Liver (tissue), 3 donors: ENCODE results near the gene IGSF3.

Source experiments
- EGR1 ChIP-seq, 2 donors: IDR thresholded peaks; 2 replicates each; pipeline ENCODE4 v1.6.1; 2016 to 2018; ENCODE audit warnings: antibody characterized with exemption in 2 of 2, low read depth in 2 of 2
- FOXA1 ChIP-seq: IDR thresholded peaks from 2 replicates; pipeline ENCODE4 v1.6.1; 2016; ENCODE audit warnings: antibody characterized with exemption
- GABPA ChIP-seq, 2 donors: IDR thresholded peaks in 1 of 2; conservative IDR thresholded peaks in 1 of 2; 2 replicates each; pipeline ENCODE4 v1.6.1; 2016; ENCODE audit warnings: antibody characterized with exemption in 2 of 2, mild to moderate bottlenecking in 1 of 2, moderate library complexity in 1 of 2
- JUND ChIP-seq, 2 donors: IDR thresholded peaks; 2 replicates each; pipeline ENCODE4 v1.6.1; 2016; ENCODE audit warnings: antibody characterized with exemption in 2 of 2
- MAX ChIP-seq: IDR thresholded peaks from 2 replicates; pipeline ENCODE4 v1.6.1; 2016; ENCODE audit warnings: antibody characterized with exemption
- RAD21 ChIP-seq, 2 donors: IDR thresholded peaks; 2 replicates each; pipeline ENCODE4 v1.6.1; 2016; ENCODE audit warnings: antibody characterized with exemption in 2 of 2, mild to moderate bottlenecking in 2 of 2
- TAF1 ChIP-seq: conservative IDR thresholded peaks from 2 replicates; pipeline ENCODE4 v1.6.1; 2016; ENCODE audit warnings: antibody characterized with exemption, mild to moderate bottlenecking
- YY1 ChIP-seq: IDR thresholded peaks from 2 replicates; pipeline ENCODE4 v1.6.1; 2016; ENCODE audit warnings: antibody characterized with exemption, mild to moderate bottlenecking
- TF ChIP-seq, protein P1 (sequence below): fragments of 150-350 bp; IDR thresholded peaks from 2 replicates; pipeline ENCODE4 v1.5.1; 2017; ENCODE audit warnings: improper control_type of control experiment, low read depth, low read length; ENCODE audit not compliant: missing input control
- TF ChIP-seq, protein P2 (sequence below): IDR thresholded peaks from 2 replicates; pipeline ENCODE4 v1.6.1; 2016; ENCODE audit warnings: antibody characterized with exemption, mild to moderate bottlenecking
- donor health status: healthy.
- donor health status: healthy.

DNA sequence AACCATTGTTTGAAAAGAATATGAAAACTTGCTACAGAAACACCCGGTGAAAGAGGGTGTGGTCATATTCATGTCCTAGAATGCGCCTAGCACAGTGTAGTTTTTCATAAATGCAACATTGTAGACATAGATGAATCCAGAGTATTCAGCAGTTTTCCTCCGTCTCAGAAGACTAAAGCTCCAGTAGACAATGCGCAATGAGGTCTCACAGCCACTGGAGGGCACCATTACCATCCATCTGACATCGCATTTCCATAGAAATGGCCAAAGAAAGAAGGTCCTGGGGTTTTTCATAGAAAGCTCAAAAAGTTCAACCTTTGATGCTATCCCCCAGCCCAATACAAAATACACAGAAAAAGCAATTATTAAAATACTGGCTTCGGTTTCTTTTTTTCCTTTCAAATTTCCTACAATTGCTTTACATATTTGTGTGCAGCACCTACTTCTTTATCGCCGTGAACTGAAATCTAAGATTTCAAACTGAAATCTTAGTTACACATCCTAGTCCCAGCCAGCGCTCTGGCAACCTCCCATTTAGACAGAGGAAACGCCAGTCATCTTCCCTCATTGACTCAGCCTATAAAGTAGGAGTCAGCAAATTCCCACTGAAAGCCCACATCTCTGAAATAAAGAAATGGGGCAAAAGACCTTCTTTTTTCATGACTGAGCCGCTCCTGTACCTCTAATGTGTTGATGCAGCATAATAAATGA, 92.8 kb downstream of the IGSF3 start:
- TF ChIP-seq, protein P1, sequence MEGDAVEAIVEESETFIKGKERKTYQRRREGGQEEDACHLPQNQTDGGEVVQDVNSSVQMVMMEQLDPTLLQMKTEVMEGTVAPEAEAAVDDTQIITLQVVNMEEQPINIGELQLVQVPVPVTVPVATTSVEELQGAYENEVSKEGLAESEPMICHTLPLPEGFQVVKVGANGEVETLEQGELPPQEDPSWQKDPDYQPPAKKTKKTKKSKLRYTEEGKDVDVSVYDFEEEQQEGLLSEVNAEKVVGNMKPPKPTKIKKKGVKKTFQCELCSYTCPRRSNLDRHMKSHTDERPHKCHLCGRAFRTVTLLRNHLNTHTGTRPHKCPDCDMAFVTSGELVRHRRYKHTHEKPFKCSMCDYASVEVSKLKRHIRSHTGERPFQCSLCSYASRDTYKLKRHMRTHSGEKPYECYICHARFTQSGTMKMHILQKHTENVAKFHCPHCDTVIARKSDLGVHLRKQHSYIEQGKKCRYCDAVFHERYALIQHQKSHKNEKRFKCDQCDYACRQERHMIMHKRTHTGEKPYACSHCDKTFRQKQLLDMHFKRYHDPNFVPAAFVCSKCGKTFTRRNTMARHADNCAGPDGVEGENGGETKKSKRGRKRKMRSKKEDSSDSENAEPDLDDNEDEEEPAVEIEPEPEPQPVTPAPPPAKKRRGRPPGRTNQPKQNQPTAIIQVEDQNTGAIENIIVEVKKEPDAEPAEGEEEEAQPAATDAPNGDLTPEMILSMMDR = peak; percentile 95
- TF ChIP-seq YY1 (no peak), FOXA1 (no peak), RAD21 (IDR thresholded peaks at IDR 0.05) (peak; percentile 94 to 96), MAX (no peak), JUND (IDR thresholded peaks at IDR 0.05) (no peak), EGR1 (IDR thresholded peaks at IDR 0.05; ENCODE audit: low read depth in 2 of 2) (no peak), GABPA (IDR thresholded peaks at IDR 0.05 in 1 of 2, conservative IDR thresholded peaks at IDR 0.05 in 1 of 2) (no peak), TAF1 (no peak)
- TF ChIP-seq, protein P2, sequence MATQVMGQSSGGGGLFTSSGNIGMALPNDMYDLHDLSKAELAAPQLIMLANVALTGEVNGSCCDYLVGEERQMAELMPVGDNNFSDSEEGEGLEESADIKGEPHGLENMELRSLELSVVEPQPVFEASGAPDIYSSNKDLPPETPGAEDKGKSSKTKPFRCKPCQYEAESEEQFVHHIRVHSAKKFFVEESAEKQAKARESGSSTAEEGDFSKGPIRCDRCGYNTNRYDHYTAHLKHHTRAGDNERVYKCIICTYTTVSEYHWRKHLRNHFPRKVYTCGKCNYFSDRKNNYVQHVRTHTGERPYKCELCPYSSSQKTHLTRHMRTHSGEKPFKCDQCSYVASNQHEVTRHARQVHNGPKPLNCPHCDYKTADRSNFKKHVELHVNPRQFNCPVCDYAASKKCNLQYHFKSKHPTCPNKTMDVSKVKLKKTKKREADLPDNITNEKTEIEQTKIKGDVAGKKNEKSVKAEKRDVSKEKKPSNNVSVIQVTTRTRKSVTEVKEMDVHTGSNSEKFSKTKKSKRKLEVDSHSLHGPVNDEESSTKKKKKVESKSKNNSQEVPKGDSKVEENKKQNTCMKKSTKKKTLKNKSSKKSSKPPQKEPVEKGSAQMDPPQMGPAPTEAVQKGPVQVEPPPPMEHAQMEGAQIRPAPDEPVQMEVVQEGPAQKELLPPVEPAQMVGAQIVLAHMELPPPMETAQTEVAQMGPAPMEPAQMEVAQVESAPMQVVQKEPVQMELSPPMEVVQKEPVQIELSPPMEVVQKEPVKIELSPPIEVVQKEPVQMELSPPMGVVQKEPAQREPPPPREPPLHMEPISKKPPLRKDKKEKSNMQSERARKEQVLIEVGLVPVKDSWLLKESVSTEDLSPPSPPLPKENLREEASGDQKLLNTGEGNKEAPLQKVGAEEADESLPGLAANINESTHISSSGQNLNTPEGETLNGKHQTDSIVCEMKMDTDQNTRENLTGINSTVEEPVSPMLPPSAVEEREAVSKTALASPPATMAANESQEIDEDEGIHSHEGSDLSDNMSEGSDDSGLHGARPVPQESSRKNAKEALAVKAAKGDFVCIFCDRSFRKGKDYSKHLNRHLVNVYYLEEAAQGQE = no peak
